PC-9 (cell line): ENCODE measurements around the gene HTRA3. TPM values are rescaled to one million over a fixed set of nuclear protein-coding genes. Genes with fewer than 3 reads are reported as not detected.

Experiments used
- BruUV-seq: library from RNA; stranded (reverse); fragments of 400-500 nt; replicated peaks from 2 replicates; lab custom pipeline; 2021; lab: Mats Ljungman, UMichigan
- CTCF ChIA-PET: fragments of 300-600 bp; sonication (Branson Sonifier 250); formaldehyde crosslinking; loops from one replicate; lab custom pipeline; 2022; ENCODE audit warnings: antibody characterized with exemption; lab: Charles Lee
- POLR2A ChIA-PET: fragments of 300-600 bp; sonication (Branson Sonifier 250); formaldehyde crosslinking; loops from one replicate; lab custom pipeline; 2022; ENCODE audit warnings: antibody characterized with exemption; ENCODE audit not compliant: unreplicated experiment; lab: Charles Lee
- DNase-seq, 2 experiments: peaks; one replicate each; pipeline versions ENCODE4 v3.0.0 to v3.0.0-alpha.2; 2015 to 2022; ENCODE audit warnings: mixed read lengths in 1 of 2
- H2AFZ ChIP-seq: fragments of 200-600 bp; sonication (generic); 2 replicates; pipeline ENCODE4 v1.8.1; 2017; ENCODE audit warnings: antibody characterized with exemption
- H3F3A ChIP-seq: fragments of 200-600 bp; sonication (generic); 2 replicates; pipeline ENCODE4 v1.8.1; 2017; ENCODE audit warnings: antibody characterized with exemption, mild to moderate bottlenecking, low read depth; ENCODE audit not compliant: insufficient read depth
- H3K27ac ChIP-seq: fragments of 200-600 bp; sonication (generic); 2 replicates; pipeline ENCODE4 v1.6.1; 2016; ENCODE audit warnings: mixed run types
- H3K27me3 ChIP-seq: fragments of 200-600 bp; sonication (generic); 2 replicates; pipeline ENCODE4 v1.6.1; 2016; ENCODE audit warnings: low read depth, mixed run types; ENCODE audit not compliant: insufficient read depth
- H3K36me3 ChIP-seq: fragments of 200-600 bp; sonication (generic); 2 replicates; pipeline ENCODE4 v1.6.1; 2016; ENCODE audit warnings: low read depth, mixed run types
- H3K4me1 ChIP-seq: fragments of 200-600 bp; sonication (generic); replicated peaks from 2 replicates; pipeline ENCODE4 v1.6.1; 2016; ENCODE audit warnings: mixed run types; ENCODE audit not compliant: insufficient read depth
- H3K4me2 ChIP-seq: fragments of 200-600 bp; sonication (generic); 2 replicates; pipeline ENCODE4 v1.6.1; 2017; ENCODE audit warnings: mixed run types
- H3K4me3 ChIP-seq: fragments of 200-600 bp; sonication (generic); 2 replicates; pipeline ENCODE4 v1.6.1; 2016; ENCODE audit warnings: mixed run types
- H3K79me2 ChIP-seq: fragments of 200-600 bp; sonication (generic); 2 replicates; pipeline ENCODE4 v1.6.1; 2017; ENCODE audit warnings: low read depth, mixed run types
- H3K9me2 ChIP-seq: fragments of 200-600 bp; sonication (generic); 2 replicates; pipeline ENCODE4 v1.8.1; 2017; ENCODE audit warnings: mild to moderate bottlenecking; ENCODE audit not compliant: insufficient read depth
- H3K9me3 ChIP-seq: fragments of 200-600 bp; sonication (generic); 2 replicates; pipeline ENCODE4 v1.8.1; 2016; ENCODE audit warnings: low read depth; ENCODE audit not compliant: insufficient read depth
- H4K20me1 ChIP-seq: fragments of 200-600 bp; sonication (generic); 2 replicates; pipeline ENCODE4 v1.8.1; 2017; ENCODE audit not compliant: insufficient read depth
- CTCF ChIP-seq: fragments of 200-600 bp; sonication (generic); conservative IDR thresholded peaks from 2 replicates; pipeline ENCODE4 v1.6.1; 2017; ENCODE audit warnings: mixed run types, antibody characterized with exemption, mild to moderate bottlenecking, moderate library complexity
- EZH2 ChIP-seq: fragments of 200-600 bp; sonication (generic); IDR thresholded peaks from 2 replicates; pipeline ENCODE4 v1.8.0; 2017; ENCODE audit warnings: antibody characterized with exemption, low read depth
- intact Hi-C: fragments of 100-400 bp; cut with micrococcal nuclease; formaldehyde crosslinking; loops from one replicate; pipeline ENCODE4 v1.10.0; 2022; ENCODE audit not compliant: unreplicated experiment
- total RNA-seq: library from RNA; stranded (reverse); gene quantifications from 2 replicates; pipeline ENCODE4 v1.2.3, GENCODE V29; 2021

HTRA3 gene
- total RNA-seq, 1 experiment from 2014 or later = 14.1 TPM

DNA sequence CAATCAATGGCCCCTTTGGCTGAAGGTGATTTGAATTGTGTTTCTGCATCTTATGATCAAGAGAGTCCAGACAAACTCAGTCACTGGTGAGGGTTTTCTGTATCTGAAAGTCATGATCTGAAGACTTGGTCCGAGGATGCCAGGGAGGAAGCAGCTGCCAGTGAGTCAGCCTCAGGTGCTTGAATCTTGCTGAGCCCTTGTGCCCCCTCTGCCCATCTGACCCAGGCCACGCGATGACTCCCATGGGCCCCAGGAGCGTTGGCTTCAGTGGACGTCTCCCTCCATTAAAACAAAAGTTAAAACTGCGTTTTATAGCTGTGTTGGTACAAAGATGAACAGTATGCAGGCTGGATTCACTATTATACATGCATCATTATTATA is 62.0 kb downstream of the HTRA3 start:
- H3K4me2 ChIP-seq = no peak overlapping the region
- CTCF ChIA-PET = no interaction called here
- BruUV-seq = no TSS peak
- H4K20me1 ChIP-seq = no peaks in the 10 kb centered on the region
- no peak overlapping the region for H2AFZ ChIP-seq
- H3K9me2 ChIP-seq = no peaks in the 10 kb centered on the region
- H3K9me3 ChIP-seq = no peaks in the 10 kb centered on the region
- H3K27ac ChIP-seq = no peak overlapping the region
- no peaks in the 10 kb centered on the region for H3K36me3 ChIP-seq
- no peak overlapping the region for H3K4me3 ChIP-seq
- no peak for DNase-seq
- peaks cover under 1% of the 10 kb centered on the region for H3K4me1 ChIP-seq
- TF ChIP-seq CTCF = no peak
- POLR2A ChIA-PET = interaction anchor here (0.6 kb wide), 1 partner anchor 15 kb away, joined by 3 read pairs; no protein-coding TSS in a partner anchor
- H3K27me3 ChIP-seq = no peaks in the 10 kb centered on the region
- intact Hi-C loops = no loop called here
- no peaks in the 10 kb centered on the region for H3K79me2 ChIP-seq
- H3F3A ChIP-seq = no peaks in the 10 kb centered on the region

- CTCF ChIA-PET = no interaction called here
- no peaks in the 10 kb centered on the region for H3K79me2 ChIP-seq
- no peak overlapping the region for H3K27ac ChIP-seq
- H3F3A ChIP-seq = peaks cover 3% of the 10 kb centered on the region; the same call in 1 of the 2 replicates
- no peaks in the 10 kb centered on the region for H3K9me3 ChIP-seq
- peaks cover 8% of the 10 kb centered on the region for H3K4me1 ChIP-seq
- POLR2A ChIA-PET = interaction anchor here (0.6 kb wide), 1 partner anchor 16 kb away, joined by 3 read pairs; no protein-coding TSS in a partner anchor
- no peak overlapping the region for H3K4me3 ChIP-seq
- no TSS peak for BruUV-seq
- no peaks in the 10 kb centered on the region for H3K9me2 ChIP-seq
- H2AFZ ChIP-seq = no peak overlapping the region
- no peaks in the 10 kb centered on the region for H3K36me3 ChIP-seq
- H4K20me1 ChIP-seq = no peaks in the 10 kb centered on the region
- H3K4me2 ChIP-seq = no peak overlapping the region
- H3K27me3 ChIP-seq = no peaks in the 10 kb centered on the region
- intact Hi-C loops = no loop called here
- TF ChIP-seq EZH2 = no peak
- no peak for TF ChIP-seq CTCF
- no peak for DNase-seq
These were observed 62.7 kb downstream of the HTRA3 start for GRCh38 chr4:8332038-8332857.

- CTCF ChIA-PET = no interaction called here
These were observed 63.4 kb downstream of the HTRA3 start for GRCh38 chr4:8332891-8333331.

More at GRCh38 chr4:8332891-8333331, 63.4 kb downstream of the HTRA3 start:
- Histone ChIP-seq H3K4me1 (peaks cover 8% of the 10 kb centered on the region), H3K4me3 (no peak overlapping the region), H3K9me3 (no peaks in the 10 kb centered on the region), H3K27ac (no peak overlapping the region), H3K79me2 (no peaks in the 10 kb centered on the region), H3K4me2 (no peak overlapping the region), H3K36me3 (no peaks in the 10 kb centered on the region), H3K9me2 (no peaks in the 10 kb centered on the region), H3K27me3 (no peaks in the 10 kb centered on the region), H4K20me1 (no peaks in the 10 kb centered on the region), H2AFZ (no peak overlapping the region), H3F3A (peaks cover 3% of the 10 kb centered on the region; the same call in 1 of the 2 replicates)
- intact Hi-C loops = no loop called here
- BruUV-seq = no TSS peak
- peak; percentile 41 to 49 for DNase-seq
- TF ChIP-seq EZH2 (no peak), CTCF (no peak)
- POLR2A ChIA-PET = no interaction called here
